Natural killer cell (primary cell): ENCODE data around the gene OR2T35. TPM values are rescaled to one million over a fixed set of nuclear protein-coding genes. Genes with fewer than 3 reads are reported as not detected.
"Not testable (repeated sequence)": the region's sequence is repeated elsewhere in the genome, so short reads cannot be mapped to it uniquely, and the experiment has no call there.

Experiments
- ATAC-seq, 3 donors: fragments of 150-1000 bp in 2 of 3; fragments of 200-7000 bp in 1 of 3; cut with Tn5 transposase; 1 replicate in 1 of 3; 2 replicates in 2 of 3; pipeline ENCODE4 v1.10.0; 2021; ENCODE audit warnings: mild to moderate bottlenecking in 2 of 3, moderate library complexity in 2 of 3
- DNase-seq, 2 donors: peaks; one replicate each; pipeline versions ENCODE4 v3.0.0 to v3.0.0-alpha.2; 2013 to 2021; ENCODE audit warnings: mixed read lengths in 1 of 2
- H3K27ac ChIP-seq: one replicate; pipeline ENCODE4 v1.5.1; 2013; ENCODE audit warnings: mild to moderate bottlenecking, low read length
- H3K27me3 ChIP-seq: one replicate; pipeline ENCODE4 v1.6.1; 2013; ENCODE audit warnings: low read length; ENCODE audit not compliant: control insufficient read depth, insufficient read depth
- H3K36me3 ChIP-seq: one replicate; pipeline ENCODE4 v1.6.1; 2013; ENCODE audit warnings: low read length; ENCODE audit not compliant: control insufficient read depth, insufficient read depth
- H3K4me1 ChIP-seq: one replicate; pipeline ENCODE4 v1.6.1; 2013; ENCODE audit warnings: low read length; ENCODE audit not compliant: control insufficient read depth, insufficient read depth
- H3K4me3 ChIP-seq: one replicate; pipeline ENCODE4 v1.5.1; 2013; ENCODE audit warnings: low read length
- H3K9me3 ChIP-seq: one replicate; pipeline ENCODE4 v1.6.1; 2013; ENCODE audit warnings: low read length; ENCODE audit not compliant: control insufficient read depth, insufficient read depth
- H3K27ac Mint-ChIP-seq, 2 donors: one replicate each; pipeline ENCODE4 v1.8.0; 2022; ENCODE audit warnings: mild to moderate bottlenecking in 2 of 2, mixed read lengths in 2 of 2, moderate library complexity in 1 of 2
- H3K27me3 Mint-ChIP-seq, 2 donors: one replicate each; pipeline ENCODE4 v1.8.0; 2022; ENCODE audit warnings: low read depth in 2 of 2, mixed read lengths in 2 of 2
- H3K36me3 Mint-ChIP-seq: one replicate; pipeline ENCODE4 v1.8.0; 2022; ENCODE audit warnings: mixed read lengths
- H3K4me1 Mint-ChIP-seq, 2 donors: one replicate each; pipeline ENCODE4 v1.8.0; 2022; ENCODE audit warnings: mixed read lengths in 2 of 2
- H3K4me3 Mint-ChIP-seq: one replicate; pipeline ENCODE4 v1.8.0; 2022; ENCODE audit warnings: mild to moderate bottlenecking, moderate library complexity, mixed read lengths
- H3K9me3 Mint-ChIP-seq, 2 donors: one replicate each; pipeline ENCODE4 v1.8.0; 2022; ENCODE audit warnings: mixed read lengths in 2 of 2
- WGBS: methylation state at CpG from one replicate; pipeline ENCODE4 v1.1.7; 2013; ENCODE audit warnings: missing lambda C conversion rate; ENCODE audit not compliant: insufficient coverage; 5-methylcytosine and 5-hydroxymethylcytosine counted together
- intact Hi-C: fragments of 100-400 bp; cut with micrococcal nuclease; formaldehyde crosslinking; loops from one replicate; pipeline ENCODE4 v1.14.2; 2022
- total RNA-seq, 4 donors: library from RNA; stranded (reverse); fragments of 120-200 nt in 1 of 4; gene quantifications; one replicate each; pipeline versions ENCODE4 v1.2.3 to v1.2.4, GENCODE V29; 2013 to 2022
- TF ChIP-seq, protein P1 (sequence below): fragments of 200-600 bp; IDR thresholded peaks from one replicate; pipeline ENCODE4 v1.8.0; 2022; ENCODE audit warnings: antibody characterized with exemption

Gene OR2T35, protein sequence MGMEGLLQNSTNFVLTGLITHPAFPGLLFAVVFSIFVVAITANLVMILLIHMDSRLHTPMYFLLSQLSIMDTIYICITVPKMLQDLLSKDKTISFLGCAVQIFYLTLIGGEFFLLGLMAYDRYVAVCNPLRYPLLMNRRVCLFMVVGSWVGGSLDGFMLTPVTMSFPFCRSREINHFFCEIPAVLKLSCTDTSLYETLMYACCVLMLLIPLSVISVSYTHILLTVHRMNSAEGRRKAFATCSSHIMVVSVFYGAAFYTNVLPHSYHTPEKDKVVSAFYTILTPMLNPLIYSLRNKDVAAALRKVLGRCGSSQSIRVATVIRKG
- total RNA-seq = not detected
- total RNA-seq (2013) = 0.27 TPM

DNA sequence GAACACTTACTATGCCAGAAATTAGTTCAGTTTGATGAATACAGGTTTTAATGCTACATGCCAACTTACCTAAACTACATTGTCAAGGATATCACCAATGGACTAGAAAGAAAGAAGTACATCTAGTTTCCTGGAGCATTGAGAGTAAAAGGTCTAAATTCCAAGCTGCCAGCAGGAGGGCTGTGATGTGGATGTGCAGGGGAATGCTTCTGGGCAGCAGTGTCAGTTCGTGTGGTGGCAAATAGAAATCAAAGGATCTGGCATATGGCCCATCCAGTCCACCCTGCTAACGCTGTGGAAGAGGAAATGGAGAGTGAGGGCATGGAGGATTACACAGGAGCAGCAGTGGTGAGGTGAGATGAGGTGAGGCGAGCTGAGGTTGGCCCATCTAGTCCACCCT lies at the start of gene OR2T35:
TSS of gene OR2T35 (minus strand) at position 101 of the 400 bp plus-strand sequence. CDS start 6,020 bp downstream, outside the sequence.
- H3K36me3 ChIP-seq, intact Hi-C loops, ATAC-seq, H3K27me3 Mint-ChIP-seq, H3K27ac Mint-ChIP-seq, H3K9me3 Mint-ChIP-seq, H3K4me1 Mint-ChIP-seq, H3K27ac ChIP-seq, H3K36me3 Mint-ChIP-seq, H3K4me3 Mint-ChIP-seq, H3K27me3 ChIP-seq, H3K4me1 ChIP-seq, DNase-seq, H3K4me3 ChIP-seq, H3K9me3 ChIP-seq: not testable (repeated sequence)
- 83% methylated on average over 2 of the region's 3 CpGs for WGBS

DNA sequence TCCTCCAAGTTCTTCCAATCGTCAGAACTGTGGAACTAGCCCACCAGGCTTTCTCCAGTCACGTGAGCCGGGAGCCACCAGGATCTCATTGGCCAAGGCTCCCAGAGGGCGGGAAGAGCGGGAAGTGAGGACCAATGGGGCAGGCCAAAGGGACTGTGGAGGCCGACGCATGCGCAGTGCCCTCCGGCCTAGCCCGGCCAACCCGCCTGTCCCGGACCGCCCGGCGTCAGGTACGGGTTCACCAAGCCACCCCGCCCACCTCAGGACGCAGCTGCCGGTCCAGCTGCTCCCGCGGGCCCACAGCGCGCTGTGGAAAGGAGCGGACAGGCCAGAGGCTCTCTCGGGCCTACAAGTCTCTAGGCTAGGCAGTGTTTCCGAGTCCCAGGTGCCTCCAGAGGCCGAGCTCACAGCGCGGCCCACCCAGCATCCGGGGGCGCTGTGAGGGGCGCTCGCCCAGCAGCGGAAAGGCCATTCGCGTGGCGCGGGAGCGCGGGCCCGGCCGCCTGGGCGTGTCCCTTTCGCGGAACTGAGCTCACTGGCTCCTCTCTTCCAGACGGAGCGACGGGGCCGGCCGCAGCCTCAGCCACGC lies 46.6 kb upstream of the OR2T35 start:
- H3K27me3 ChIP-seq = no peaks in the 10 kb centered on the region
- intact Hi-C loops = no loop called here
- Mint-ChIP-seq H3K27me3 (peaks cover 6 to 24% of the 10 kb centered on the region in 2 donors), H3K9me3 (peaks cover 0 to 6% of the 10 kb centered on the region in 2 donors), H3K4me1 (no peaks in the 10 kb centered on the region), H3K36me3 (no peaks in the 10 kb centered on the region), H3K27ac (no peak overlapping the region), H3K4me3 (no peak overlapping the region)
- 91% methylated on average over 51 of the region's 51 CpGs for WGBS
- no peak for ATAC-seq
- H3K27ac ChIP-seq = no peak overlapping the region
- H3K4me1 ChIP-seq = no peaks in the 10 kb centered on the region
- TF ChIP-seq, protein P1, sequence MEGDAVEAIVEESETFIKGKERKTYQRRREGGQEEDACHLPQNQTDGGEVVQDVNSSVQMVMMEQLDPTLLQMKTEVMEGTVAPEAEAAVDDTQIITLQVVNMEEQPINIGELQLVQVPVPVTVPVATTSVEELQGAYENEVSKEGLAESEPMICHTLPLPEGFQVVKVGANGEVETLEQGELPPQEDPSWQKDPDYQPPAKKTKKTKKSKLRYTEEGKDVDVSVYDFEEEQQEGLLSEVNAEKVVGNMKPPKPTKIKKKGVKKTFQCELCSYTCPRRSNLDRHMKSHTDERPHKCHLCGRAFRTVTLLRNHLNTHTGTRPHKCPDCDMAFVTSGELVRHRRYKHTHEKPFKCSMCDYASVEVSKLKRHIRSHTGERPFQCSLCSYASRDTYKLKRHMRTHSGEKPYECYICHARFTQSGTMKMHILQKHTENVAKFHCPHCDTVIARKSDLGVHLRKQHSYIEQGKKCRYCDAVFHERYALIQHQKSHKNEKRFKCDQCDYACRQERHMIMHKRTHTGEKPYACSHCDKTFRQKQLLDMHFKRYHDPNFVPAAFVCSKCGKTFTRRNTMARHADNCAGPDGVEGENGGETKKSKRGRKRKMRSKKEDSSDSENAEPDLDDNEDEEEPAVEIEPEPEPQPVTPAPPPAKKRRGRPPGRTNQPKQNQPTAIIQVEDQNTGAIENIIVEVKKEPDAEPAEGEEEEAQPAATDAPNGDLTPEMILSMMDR = no peak
- H3K36me3 ChIP-seq = no peaks in the 10 kb centered on the region
- DNase-seq = no peak
- no peak overlapping the region for H3K4me3 ChIP-seq
- H3K9me3 ChIP-seq = no peaks in the 10 kb centered on the region

DNA sequence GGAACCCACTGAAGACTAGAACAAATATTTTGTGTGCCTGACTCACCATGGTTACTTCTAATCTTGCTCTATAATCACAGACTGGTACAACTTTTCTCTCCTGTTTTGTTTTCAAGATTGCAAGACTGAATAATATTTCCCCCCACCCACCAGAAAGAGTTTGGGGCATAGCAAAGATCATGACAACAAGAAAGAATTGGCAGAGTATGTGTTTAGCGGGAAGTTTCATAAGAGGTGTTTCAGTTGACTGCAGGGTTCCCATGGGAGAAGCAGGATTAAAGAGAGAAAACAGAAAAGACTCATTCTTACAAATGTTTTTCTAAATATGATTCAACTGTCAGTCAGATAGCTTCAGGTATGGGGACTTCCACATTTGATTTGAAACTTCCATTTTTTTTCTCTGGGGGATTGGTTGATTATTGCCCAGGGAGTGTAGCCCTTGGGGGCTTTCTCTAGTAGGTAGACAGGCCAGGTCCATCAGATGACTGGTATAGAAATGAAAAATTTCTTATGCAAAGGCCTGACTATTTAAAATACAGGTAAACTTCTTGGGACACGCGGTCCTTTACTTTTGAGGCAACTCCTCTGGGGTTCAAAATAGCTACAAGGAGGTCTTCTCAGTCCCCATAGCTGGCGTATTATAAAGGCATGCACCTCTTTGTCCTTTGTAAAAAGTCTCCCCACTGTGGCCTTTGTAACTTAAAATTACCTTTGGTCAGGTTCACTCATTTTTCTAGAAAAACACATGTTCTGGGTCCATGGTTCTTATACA lies 43.6 kb upstream of the OR2T35 start:
- Histone ChIP-seq H3K36me3 (no peaks in the 10 kb centered on the region), H3K27ac (no peak overlapping the region), H3K4me1 (no peaks in the 10 kb centered on the region), H3K27me3 (no peaks in the 10 kb centered on the region), H3K4me3 (no peak overlapping the region), H3K9me3 (no peaks in the 10 kb centered on the region)
- ATAC-seq (no peak), DNase-seq (no peak)
- Mint-ChIP-seq H3K4me3 (no peak overlapping the region), H3K9me3 (peaks cover 0 to 6% of the 10 kb centered on the region in 2 donors), H3K27ac (no peak overlapping the region), H3K27me3 (peaks cover 6 to 13% of the 10 kb centered on the region in 2 donors), H3K36me3 (no peaks in the 10 kb centered on the region), H3K4me1 (no peaks in the 10 kb centered on the region)
- WGBS = 88% methylated on average over 4 of the region's 4 CpGs
- intact Hi-C loops = no loop called here
- TF ChIP-seq, protein P1 = no peak

DNA sequence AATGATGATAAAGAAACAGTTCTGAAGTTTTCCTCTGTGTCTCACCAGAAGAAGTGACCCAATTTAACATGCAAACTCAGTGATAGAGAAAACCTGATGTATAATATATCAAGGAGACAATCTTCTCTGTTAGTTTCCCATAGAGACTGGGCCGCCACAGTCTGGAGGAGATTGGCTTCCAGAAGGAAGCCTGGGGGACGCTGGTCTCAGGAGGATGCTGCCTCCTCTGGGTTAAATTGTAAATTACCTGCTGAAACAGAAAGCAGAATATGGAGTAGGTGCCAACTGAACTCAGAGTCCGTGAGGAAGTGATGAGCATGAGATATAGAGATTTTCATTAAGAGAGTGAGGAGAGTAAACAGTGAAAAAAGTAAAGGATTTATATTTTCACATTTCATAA lies 41.7 kb upstream of the OR2T35 start:
- no peak overlapping the region for H3K4me3 Mint-ChIP-seq
- no peaks in the 10 kb centered on the region for H3K4me1 ChIP-seq
- WGBS = 19% methylated on average over 3 of the region's 3 CpGs
- H3K27me3 ChIP-seq = no peaks in the 10 kb centered on the region
- intact Hi-C loops = no loop called here
- H3K27ac ChIP-seq = no peak overlapping the region
- ATAC-seq (no peak), DNase-seq (peak in 1 of 2 donors; percentile 63)
- peaks cover 4 to 6% of the 10 kb centered on the region in 2 donors for H3K27me3 Mint-ChIP-seq
- TF ChIP-seq, protein P1 = no peak
- no peaks in the 10 kb centered on the region for H3K36me3 Mint-ChIP-seq
- H3K4me1 Mint-ChIP-seq = no peaks in the 10 kb centered on the region
- H3K4me3 ChIP-seq = no peak overlapping the region
- H3K36me3 ChIP-seq = no peaks in the 10 kb centered on the region
- no peaks in the 10 kb centered on the region for H3K9me3 ChIP-seq
- H3K27ac Mint-ChIP-seq = no peak overlapping the region
- H3K9me3 Mint-ChIP-seq = peaks cover 0 to 2% of the 10 kb centered on the region in 2 donors
